DND-41 (cell line): ENCODE data around the gene MCU.

Experiments
- EZH2 ChIP-seq: IDR thresholded peaks from 3 replicates; pipeline ENCODE4 v1.6.1; 2012; ENCODE audit warnings: borderline replicate concordance, low read depth, mild to moderate bottlenecking, moderate library complexity, low read length, inconsistent platforms; ENCODE audit not compliant: severe bottlenecking
- TF ChIP-seq, protein P1 (sequence below): IDR thresholded peaks from 2 replicates; pipeline ENCODE4 v1.5.1; 2012; ENCODE audit warnings: borderline replicate concordance, low read length, moderate library complexity, mild to moderate bottlenecking; ENCODE audit not compliant: poor library complexity, severe bottlenecking; ENCODE audit errors: extremely low read depth

DNA sequence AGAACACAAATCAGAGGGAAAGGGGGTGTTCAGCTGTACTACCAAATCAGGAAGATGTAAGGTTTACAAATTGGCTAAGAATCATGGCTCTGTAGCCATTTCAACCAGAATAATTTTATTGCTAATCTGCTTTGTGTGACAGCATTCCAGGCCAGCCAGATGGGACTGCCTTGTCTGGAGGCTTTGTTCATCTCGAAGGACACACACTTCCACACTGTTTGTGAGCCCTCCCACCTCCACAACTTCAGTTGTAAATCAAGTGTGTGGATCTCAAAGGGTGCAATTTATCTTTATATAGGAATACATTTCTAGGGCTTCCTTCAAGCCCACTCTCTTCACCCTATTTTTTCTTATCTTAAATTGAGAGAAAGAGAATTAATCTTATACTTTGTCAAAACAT, 194.7 kb downstream of the MCU start:
- TF ChIP-seq EZH2 = no peak
- TF ChIP-seq, protein P1, sequence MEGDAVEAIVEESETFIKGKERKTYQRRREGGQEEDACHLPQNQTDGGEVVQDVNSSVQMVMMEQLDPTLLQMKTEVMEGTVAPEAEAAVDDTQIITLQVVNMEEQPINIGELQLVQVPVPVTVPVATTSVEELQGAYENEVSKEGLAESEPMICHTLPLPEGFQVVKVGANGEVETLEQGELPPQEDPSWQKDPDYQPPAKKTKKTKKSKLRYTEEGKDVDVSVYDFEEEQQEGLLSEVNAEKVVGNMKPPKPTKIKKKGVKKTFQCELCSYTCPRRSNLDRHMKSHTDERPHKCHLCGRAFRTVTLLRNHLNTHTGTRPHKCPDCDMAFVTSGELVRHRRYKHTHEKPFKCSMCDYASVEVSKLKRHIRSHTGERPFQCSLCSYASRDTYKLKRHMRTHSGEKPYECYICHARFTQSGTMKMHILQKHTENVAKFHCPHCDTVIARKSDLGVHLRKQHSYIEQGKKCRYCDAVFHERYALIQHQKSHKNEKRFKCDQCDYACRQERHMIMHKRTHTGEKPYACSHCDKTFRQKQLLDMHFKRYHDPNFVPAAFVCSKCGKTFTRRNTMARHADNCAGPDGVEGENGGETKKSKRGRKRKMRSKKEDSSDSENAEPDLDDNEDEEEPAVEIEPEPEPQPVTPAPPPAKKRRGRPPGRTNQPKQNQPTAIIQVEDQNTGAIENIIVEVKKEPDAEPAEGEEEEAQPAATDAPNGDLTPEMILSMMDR = no peak
